ENCODE results near the gene CSRP3.

The CSRP3 gene

DNA sequence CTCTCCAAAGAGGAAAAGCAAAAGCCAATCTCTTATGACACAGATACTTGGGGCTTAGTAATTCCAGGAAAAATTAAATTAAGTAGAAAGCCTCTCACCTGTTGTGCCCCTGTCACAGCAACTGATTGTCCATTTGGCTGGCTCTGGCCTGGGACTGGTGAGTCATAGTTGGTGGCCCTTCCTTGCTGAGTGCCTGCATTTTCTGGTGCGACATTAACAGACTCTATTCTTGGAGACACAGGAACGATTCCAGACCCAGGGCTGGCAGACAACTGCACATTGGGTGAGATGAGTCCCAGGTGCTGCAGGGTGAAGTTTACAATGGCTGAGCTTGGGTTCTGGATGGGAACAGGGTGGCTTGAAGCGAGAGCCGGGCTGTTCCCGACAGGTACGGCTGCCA is 23.3 kb upstream of the CSRP3 start:
- DNase-seq: no peak

DNA sequence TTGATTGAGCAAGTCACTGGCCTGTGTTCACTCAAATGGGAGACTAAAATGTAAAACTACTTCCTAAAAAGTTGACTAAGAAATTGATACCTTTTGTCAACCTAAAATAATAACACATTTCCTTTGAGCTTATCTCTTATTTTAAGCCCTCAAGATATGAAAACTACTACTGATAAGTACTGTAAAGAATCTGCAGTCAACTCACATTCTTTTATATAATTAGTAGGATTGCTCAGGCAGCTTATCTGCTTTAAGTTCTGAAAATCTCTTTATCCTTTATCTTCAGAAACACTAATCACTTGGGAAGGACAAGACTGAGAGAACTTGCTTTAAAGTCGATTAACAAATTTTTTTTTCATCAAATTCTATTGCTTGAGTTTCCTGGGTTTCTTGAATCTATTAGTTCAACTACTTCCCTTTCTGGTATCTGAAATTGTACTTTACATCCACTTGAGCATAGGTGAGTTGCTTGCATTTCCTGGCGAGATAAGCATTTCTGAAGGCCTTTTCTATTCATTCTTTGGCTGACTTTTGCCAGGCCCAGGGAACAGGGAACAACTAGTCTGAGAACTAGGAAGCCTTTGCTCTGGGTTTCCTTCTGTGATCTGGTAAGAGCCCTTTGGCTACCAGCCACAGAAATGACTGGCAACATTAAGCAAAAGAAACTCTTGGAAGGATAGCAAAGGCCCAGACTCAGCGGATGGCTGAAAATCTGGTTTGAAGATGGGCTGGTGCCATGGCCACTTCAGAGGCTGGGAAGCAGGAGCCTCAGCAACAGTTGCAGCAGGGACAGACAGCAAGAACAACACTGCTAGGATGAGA is 19.3 kb upstream of the CSRP3 start:
- no peak for DNase-seq

DNA sequence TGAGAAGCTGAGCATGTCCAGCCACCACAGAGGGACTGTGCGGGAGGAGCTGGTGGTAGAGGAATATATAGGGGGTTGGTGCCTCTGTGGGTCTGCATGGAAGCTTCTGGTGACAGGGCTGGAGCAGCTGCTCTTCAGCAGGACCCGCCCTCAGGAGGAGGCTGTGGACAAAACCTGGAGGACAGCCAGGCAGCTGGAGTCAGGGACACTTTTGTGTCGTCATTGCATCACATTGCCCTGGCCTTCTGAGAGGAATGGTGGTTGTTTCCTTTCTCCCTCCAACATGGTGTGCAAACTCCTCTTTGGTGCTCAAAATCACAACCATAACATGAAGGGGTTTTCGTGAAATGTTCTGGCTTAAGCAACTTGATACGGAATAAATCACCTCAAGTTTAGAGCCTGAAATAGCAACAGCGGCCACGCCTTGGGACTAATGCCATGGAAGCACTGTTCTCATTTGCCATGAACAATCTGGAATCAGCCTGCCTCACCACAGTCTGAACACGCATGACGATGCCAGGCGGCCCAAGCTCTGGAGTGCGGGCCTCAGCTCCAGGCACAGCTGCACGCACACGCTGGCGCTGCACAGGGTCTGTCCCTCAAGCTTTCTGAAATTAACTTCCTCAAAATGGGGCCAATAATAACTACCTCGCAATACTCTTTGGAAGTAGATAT is 17.1 kb upstream of the CSRP3 start:
- no peak for DNase-seq

DNA sequence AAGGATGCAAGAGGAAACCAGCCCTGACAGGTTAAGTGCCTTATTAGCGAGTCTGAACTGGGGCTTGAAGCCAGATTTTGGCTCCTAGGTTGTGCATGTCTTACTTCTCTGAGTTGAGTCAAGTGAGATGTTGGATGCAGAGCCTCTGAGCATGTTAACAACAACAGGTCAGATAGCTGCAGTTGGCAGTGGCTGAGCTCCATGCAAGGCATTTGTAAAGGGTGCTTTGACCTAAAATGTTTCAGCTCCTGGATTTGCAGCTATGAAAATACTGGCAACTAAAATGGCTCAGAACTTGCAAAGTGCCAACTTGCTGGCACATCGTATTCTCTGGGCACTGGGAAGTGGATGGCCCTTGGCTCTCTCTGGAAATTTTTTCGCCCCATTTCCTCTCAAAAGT is 16.4 kb upstream of the CSRP3 start:
- DNase-seq: no peak

DNA sequence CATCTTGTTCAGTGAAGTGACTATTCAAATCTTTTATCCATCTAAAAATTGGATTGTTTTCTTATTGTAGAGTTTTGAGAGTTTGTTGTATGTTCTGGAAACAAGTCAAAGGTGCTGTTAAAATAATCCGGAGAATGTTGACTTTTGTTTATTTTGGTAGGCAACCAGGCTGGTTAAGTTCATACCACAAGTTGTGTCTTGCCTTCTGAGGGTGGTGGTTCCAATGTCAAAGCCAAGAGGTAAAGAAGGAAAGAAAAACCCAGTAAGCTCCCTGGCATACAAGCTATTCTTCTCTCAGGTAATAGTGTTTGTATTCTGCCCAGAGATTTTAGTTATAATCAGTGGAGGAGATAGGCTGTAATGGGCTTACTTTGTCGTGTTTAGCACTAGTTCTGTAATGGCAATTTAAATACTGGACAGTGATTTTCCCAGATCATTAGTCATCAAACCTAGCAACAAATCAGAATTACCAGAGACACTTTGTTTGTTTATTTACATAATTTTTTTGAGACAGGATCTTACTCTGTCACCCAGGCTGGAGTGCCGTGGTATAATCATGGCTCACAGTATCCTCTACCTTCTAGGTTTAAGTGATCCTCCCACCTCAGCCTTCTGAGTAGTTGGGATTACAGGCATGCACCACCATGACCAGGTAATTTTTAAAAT is 15.1 kb upstream of the CSRP3 start:
- no peak for DNase-seq

DNA sequence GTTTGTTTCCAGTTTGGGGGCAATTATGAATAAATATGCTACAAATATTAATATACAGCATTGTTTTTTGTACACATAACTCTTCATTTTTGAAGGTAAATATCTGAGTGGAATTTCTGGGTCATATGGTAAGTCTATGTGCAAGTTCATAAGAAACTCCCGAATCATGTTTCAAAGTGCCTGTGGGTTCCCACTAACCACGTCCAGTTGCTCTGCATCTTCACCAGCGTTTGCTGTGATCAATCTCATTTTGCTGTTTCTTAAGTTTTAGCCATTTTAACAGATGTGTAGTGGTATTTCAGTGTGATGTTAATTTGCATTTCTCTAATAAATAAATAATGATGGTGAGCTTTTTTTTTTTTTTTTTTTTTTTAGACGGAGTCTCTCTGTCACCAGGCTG is 14.2 kb upstream of the CSRP3 start:
- peak; percentile 52 for DNase-seq

DNA sequence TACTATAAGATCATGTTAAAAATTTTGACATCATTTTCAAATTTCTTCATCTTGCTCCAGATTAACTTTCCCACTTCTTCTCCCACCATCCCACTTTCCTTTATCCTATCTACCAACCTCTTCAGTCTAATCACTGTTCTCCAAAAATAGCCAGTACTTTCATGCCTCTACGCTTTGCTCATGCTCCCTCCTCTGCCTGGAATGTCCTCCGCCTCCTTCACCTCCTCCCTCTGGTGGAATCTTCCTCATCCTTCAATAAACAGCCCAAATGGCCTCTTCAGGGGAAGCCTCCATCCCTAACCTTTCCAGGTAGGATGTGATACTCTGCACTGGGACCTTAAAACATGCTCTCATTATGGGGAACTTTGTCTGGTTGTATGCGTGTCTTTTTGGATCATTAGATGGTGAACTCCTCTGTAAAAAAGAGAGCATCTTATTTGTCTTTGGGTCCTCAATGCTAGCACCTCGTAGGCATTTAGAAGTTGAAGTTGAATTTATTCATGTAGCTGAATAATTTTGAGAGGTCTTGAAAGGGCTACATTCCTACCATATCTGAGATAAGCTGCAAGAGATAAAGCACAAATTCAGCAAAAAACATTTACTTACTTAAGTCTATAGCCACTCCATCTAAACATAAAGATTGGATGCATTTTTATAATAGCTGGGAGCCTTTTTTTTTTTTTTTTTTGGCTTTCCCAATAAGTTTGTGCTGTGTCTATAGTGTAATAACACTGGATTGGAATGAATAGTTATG is 8.0 kb upstream of the CSRP3 start:
- no peak for DNase-seq

DNA sequence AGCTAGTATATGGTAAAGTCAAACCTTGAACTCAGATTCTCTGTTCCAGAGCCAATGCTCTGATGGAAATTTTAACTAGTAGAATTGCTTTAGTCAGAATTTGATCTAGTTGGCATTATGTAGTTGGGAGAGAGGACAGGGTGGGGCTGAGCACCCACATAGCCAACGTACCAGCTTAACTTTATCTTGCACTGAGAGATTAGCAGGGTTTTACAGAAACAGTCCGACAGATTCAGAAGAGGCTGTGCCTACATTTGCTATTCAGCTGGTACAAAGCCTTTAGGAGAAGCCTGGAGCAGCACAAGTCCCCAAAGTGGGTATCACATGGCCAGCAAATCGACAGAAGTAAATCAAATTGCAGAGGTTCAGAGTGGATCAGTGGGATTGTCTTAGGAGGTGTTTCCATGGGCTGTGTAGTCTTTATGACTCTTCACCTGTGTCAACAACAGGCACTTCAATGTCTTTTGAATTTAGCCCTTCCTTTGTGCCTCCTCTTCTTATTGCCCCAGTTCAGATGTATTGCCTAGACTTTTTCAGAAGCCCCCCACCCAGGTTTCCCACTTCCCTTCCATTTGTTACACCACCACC is 7.3 kb upstream of the CSRP3 start:
- DNase-seq: peak; percentile 32

DNA sequence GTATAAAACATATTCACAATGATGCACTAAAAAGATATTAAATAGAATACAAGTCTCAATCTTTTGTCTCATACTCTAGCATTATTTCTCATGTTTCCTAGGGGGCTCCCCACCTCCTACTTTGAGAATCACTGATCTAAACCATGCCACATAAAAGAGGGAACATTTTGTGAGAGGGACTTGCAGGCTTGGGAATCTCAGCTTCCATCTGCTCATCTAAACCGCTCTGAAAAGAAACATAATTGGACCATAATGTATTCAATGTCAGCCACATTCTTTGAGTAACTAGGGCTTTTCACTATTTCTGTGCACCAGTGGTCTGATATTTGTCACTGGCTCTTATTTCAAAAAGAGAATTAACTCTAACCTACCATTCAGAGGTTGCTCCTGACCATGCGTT is 6.4 kb upstream of the CSRP3 start:
- no peak for DNase-seq

DNA sequence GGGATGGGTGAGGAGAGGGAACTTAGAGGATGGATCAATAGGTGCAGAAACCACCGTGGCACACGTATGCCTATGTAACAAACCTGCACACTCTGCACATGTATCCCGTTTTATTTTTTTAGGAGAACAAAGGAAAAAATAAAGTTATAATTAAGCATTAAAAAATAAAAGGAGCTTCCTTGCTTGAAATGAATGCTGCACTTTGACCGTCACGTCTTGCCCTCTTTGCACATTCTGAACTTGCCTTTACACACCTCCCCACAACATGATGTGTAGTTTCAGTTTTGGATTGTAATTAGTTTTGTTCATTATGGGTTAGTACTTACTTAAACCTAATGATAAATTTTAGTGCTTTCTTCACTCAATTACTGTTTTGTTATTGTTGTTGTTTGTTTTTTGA is 3.1 kb upstream of the CSRP3 start:
- DNase-seq: no peak

DNA sequence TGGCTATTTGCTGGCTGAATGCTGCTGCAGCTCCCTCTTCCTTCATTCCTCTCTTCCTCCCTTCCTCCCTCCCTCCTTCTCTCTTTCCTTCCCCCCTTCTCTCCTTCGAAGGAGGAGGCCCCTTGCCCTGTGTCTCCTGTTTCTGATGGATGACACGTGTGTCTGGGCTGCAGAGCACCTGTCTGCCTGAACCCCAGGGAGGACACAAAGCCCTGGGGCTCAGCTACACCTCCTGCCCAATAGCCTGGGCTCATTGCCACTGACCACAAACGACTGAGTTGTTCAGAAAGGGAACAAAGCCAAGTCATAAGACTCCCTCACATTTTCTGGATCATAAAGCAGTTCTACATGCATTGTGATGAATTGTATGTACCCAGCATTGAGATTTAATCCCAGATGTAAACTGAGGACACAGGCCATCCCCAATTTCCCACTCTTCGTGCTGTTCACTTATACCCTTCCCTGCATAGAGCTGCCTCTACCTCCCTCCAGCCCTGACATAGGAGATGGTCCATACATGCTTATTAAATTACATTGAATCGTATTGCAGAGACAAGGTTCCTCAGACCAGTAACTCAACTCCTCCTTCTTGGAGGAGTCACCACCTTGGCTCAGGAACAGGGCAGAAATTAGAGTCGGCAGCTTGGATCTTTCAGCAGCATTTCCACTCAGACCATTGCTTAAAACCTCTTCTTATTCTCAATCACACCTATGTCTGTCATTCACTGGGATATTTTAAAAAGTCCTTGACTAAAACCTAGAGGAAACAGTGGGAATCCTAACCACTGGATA is 1.2 kb downstream of the CSRP3 start:
- peak; percentile 94 for DNase-seq

DNA sequence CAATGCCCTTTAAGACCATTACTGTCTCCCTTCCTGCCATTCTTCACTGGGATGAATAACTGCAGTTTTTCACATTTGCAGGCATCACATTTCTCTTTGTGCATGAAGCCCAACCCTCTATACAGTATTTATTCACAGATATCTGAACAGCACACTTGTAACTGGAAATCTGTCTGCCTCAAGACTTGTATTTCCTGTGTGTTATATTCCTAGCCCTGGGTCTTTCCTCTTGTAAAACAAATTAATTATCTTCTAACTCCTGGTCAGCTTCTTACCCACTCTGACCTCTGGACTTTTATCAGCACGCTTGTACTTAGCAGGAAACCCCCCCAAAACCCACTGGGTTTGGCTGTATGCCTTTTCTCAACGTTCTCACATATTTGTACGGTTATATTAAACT is 2.0 kb downstream of the CSRP3 start:
- peak; percentile 93 for DNase-seq

DNA sequence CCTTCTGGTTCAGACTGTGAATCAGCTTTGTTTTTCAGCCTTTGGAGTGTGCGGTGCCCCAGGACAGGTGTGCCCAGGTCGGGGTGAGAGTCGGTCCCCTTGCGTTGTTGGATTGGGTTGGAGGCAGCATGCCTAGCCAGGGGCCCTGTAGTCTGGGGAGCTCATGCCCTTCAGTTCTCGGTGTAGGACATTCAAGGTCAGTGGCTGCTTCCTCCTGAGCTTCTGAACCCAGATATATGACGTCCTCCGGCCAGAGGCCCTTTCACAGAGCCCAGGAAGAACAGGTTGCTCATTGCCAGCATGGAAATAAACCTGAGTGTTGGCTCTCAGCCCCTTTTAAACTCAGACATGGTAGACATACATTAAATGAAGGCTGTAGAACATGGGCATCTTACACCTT is 2.7 kb downstream of the CSRP3 start:
- DNase-seq: no peak

DNA sequence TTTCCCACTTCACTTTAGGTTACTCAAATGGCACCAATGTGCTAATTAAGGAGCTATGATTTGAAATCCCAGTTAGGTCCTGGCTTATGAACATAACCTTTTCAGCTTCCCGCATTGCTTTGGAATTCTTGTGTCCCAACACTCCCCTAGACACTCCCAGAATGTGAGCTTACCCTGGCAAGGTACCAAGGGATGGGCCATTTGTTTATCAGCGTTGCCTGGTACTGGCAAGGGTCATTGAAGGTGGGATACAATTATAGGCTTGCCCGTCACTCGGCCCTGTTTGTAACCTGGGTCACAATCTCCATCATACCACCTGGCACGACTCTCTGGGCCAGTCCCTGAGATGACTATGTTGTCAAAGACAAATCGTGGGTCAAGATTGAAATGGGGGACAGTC is 5.4 kb downstream of the CSRP3 start:
- DNase-seq: no peak

DNA sequence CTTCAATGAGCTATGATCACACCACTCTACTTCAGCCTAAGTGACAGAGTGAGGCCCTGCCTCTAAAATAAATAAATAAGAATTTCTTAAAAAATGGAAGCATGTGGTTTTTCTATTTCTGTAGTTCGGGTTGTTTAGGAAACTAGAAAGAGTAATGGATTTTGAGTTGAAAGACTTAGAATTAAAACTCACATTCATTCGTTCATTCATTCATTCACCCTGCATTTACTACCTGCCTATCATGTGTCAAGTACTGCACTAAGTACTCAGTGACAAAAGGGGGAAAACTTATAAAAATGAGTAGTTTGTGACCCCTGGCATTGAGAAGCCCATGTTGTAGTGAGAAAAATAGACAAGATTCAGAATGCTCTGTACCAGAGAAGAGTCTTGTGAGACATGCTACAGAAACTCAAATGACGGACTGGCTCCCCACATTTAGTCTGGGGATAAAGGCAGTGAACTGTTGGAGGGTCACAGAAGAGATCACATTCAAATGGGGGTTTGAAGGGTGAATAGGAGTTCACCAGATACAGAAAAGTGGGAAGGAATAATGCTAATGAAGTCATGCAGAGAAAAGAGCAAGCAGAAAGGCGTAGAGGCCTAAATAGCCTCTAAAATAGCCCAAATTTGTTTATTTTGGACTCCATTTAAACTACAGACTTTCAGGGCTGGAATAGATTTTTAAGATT is 7.0 kb downstream of the CSRP3 start:
- no peak for DNase-seq

DNA sequence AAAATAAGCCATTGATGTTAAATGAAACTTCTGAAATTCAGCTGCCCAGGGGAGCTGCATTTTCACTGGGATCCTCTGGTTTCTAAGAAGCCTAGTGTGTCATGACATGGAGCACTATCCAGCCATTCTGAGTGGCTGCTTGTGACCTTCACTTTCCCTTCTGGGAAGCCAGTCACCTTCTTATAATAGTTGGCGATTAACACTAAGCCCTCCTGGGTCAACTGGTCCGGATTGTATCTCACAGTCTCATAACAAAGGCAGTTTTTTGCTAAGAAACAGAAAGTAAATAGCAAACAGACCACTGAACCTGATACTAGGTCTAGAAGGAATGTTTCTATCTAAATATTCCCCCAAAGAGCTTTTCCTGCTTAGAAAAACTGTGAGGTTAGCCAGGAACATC is 7.9 kb downstream of the CSRP3 start:
- DNase-seq: no peak

DNA sequence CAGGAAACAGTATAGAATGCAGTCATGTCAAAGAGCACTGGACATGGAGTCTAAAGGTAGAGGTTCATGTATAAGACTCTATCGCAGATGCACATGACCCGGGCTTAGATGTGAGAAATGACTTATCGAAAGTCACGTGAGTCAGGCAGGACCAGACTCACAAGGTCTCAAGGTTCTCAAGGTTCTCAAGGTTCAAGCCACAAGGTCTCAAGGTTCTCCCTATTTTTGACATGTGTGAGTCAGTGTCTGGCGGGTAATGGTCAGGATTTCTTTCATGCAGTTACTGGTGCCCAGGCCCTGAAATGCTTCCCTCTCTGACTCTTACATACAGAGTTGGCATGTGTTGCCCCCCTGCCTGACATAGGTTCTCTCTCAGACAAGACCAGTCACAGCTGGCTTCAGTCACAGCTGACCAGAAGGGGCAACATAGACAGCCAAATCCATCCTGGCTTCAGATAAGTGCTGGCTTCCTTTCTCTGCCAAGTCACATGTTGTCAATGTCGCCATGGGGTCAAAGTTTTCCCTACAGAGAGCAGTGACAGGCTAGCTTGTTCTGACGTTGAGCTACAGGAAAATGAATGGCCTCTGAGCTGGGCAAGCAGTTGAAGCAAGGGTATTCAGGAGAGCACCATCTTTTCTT is 10.1 kb downstream of the CSRP3 start:
- no peak for DNase-seq

DNA sequence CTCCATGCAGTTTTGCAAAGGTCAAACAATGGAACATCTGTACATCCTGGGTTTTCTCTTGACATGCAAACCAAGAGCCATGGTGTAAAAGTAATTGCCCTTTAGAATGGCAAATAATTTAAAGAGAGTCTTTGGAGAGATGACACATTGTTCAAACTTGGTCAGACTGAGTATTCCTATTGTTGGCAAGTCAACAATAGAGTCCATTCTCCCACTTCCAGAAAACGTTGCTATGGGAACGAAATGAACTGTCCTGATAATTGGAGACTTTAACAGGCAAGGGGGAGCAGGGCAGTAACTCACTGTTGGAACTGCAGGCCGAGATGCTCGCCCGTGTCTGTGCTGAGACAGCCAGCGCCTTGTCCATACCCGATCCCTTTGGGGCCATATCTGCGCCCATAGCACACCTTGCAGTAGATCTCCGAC is 13.9 kb downstream of the CSRP3 start:
- no peak for DNase-seq

DNA sequence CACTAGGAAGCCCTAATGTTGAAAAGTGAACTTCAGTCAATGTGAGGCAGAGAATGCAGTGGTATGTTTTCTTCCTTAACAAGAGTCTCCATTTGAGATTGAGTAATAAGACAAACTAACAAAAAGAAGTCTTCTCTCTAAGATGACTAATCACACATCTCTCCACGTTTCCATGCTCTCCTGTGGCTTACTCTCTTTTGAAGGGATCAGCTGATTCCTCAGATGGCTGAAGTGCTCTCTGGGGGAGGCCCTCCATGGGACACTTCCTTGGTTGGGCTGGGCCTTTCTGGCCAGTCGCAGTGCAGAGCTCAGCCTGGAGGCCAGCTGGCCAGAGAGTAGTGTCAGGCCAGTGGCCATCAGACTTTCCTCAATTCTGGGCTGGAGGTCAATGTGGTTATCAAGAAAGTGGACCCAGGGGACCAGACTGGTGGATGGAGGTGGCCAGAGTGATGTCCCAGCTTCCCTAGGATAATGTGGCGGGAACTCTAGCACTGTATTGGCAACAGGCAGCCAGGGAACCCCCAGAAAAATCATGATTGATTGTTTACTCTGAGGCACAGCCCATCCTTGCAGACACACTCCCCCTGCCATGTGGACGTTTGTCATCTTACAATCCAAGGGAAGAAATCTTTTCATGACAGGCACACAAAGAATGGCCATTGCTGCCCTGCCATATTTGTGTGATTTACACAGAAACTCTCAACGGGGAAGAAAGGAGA is 14.5 kb downstream of the CSRP3 start:
- no peak for DNase-seq

DNA sequence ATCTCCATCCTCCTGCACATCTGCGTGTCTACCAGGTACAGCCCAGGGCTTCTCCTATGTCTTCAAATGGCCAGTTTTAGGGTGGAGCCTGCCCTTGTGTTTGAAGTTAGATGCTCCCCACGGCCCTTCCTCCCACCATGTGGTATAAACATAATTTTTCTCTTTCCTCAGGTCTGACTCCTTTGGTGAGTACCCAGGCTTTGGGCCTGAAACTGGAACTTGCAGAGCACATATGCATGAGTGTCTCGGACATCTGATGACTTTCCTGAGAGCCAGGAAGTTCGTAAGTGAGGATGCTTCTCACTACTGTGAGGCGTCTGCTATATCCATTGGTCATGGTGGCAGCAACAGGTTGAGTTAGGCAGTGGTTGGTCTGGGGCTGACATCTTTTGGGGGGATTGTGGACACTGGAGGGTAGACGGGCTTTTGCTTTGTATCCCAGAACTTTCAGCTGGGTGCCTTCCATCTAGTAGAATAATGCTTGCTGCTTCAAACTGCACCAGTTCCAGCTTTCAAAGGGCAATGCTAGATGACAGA is 16.2 kb downstream of the CSRP3 start:
- no peak for DNase-seq
